GM19023 (cell line): ENCODE data around the gene HARBI1.
"Not testable (repeated sequence)": the region's sequence is repeated elsewhere in the genome, so short reads cannot be mapped to it uniquely, and the experiment has no call there.

Experiments used
- ATAC-seq: cut with Tn5 transposase; IDR thresholded peaks from one replicate; pipeline ENCODE4 v1.9.1; 2021; ENCODE audit warnings: mild to moderate bottlenecking, moderate library complexity; ENCODE audit not compliant: unreplicated experiment

Gene HARBI1

GRCh38 chr11:46597609-46598219 lies 19.3 kb downstream of the HARBI1 start:
- no peak for ATAC-seq

- ATAC-seq = no peak
Observed at GRCh38 chr11:46597155-46597554, 19.9 kb downstream of the HARBI1 start.

- ATAC-seq = no peak
Observed at GRCh38 chr11:46594785-46595184, 22.2 kb downstream of the HARBI1 start.

GRCh38 chr11:46594374-46594700 lies 22.7 kb downstream of the HARBI1 start:
- no peak for ATAC-seq

- peak; percentile 80 for ATAC-seq
Observed at GRCh38 chr11:46593550-46594373, 23.3 kb downstream of the HARBI1 start, which contains the start of gene AMBRA1. AMBRA1 (minus strand) TSS chr11:46594023; CDS start chr11:46548380, 45,643 bp downstream.

- no peak for ATAC-seq
Observed at GRCh38 chr11:46590740-46591605, 26.1 kb downstream of the HARBI1 start.

GRCh38 chr11:46588915-46589314 lies 28.1 kb downstream of the HARBI1 start:
- ATAC-seq = no peak

GRCh38 chr11:46588131-46588530 lies 28.9 kb downstream of the HARBI1 start:
- no peak for ATAC-seq

GRCh38 chr11:46583513-46583912 lies 33.5 kb downstream of the HARBI1 start:
- ATAC-seq = not testable (repeated sequence)

GRCh38 chr11:46582588-46582987 lies 34.4 kb downstream of the HARBI1 start:
- ATAC-seq = no peak

GRCh38 chr11:46577058-46577457 lies 40.0 kb downstream of the HARBI1 start:
- no peak for ATAC-seq

- no peak for ATAC-seq
Observed at GRCh38 chr11:46574656-46575055, 42.4 kb downstream of the HARBI1 start.

- no peak for ATAC-seq
Observed at GRCh38 chr11:46570790-46571398, 46.1 kb downstream of the HARBI1 start.

GRCh38 chr11:46565232-46565840 lies 51.7 kb downstream of the HARBI1 start:
- ATAC-seq = no peak

GRCh38 chr11:46564459-46564858 lies 52.6 kb downstream of the HARBI1 start:
- no peak for ATAC-seq

- ATAC-seq = no peak
Observed at GRCh38 chr11:46562527-46562926, 54.5 kb downstream of the HARBI1 start.

GRCh38 chr11:46560300-46560991 lies 56.6 kb downstream of the HARBI1 start:
- ATAC-seq = peak; percentile 56

- ATAC-seq = no peak
Observed at GRCh38 chr11:46559815-46560214, 57.2 kb downstream of the HARBI1 start.

- no peak for ATAC-seq
Observed at GRCh38 chr11:46557684-46558151, 59.3 kb downstream of the HARBI1 start.
